IMR-90 (cell line): ENCODE measurements around the gene GRAMD1A. TPM values are rescaled to one million over a fixed set of nuclear protein-coding genes. Genes with fewer than 3 reads are reported as not detected.

Experiments
- ATAC-seq: fragments of 200-7000 bp; cut with Tn5 transposase; 2 replicates; pipeline ENCODE4 v1.9.1; 2020; ENCODE audit warnings: low read depth, mild to moderate bottlenecking, moderate library complexity
- BruUV-seq: library from RNA; stranded (reverse); fragments of 400-500 nt; replicated peaks from 2 replicates; lab custom pipeline; 2021; lab: Mats Ljungman, UMichigan
- CTCF ChIA-PET: fragments of 300-600 bp; formaldehyde crosslinking; extraction: SDS; loops from one replicate; lab custom pipeline; 2021; ENCODE audit warnings: antibody characterized with exemption; lab: Yijun Ruan, JAX
- POLR2A ChIA-PET: fragments of 300-600 bp; sonication (Branson Sonifier 250); formaldehyde crosslinking; loops from one replicate; lab custom pipeline; 2022; ENCODE audit warnings: antibody characterized with exemption; ENCODE audit not compliant: unreplicated experiment; lab: Charles Lee
- DNase-seq: peaks from one replicate; pipeline ENCODE4 v3.0.0; 2013
- H2AFZ ChIP-seq: replicated peaks from 2 replicates; pipeline ENCODE3; 2013; ENCODE audit warnings: low read length, mild to moderate bottlenecking; ENCODE audit not compliant: poor library complexity
- H2AK5ac ChIP-seq: 2 replicates; pipeline ENCODE4 v1.6.1; 2013; ENCODE audit warnings: low read depth, low read length, inconsistent platforms
- H2AK9ac ChIP-seq: replicated peaks from 2 replicates; pipeline ENCODE3; 2013; ENCODE audit warnings: mild to moderate bottlenecking, low read depth, low read length, moderate library complexity; ENCODE audit not compliant: poor library complexity
- H2BK120ac ChIP-seq: 2 replicates; pipeline ENCODE4 v1.6.1; 2013; ENCODE audit warnings: low read depth, low read length, inconsistent platforms
- H2BK15ac ChIP-seq: 3 replicates; pipeline ENCODE4 v1.6.1; 2013; ENCODE audit warnings: low read depth, low read length, inconsistent platforms
- H2BK20ac ChIP-seq: 2 replicates; pipeline ENCODE4 v1.6.1; 2013; ENCODE audit warnings: low read depth, mild to moderate bottlenecking, inconsistent platforms, low read length, moderate library complexity
- H2BK5ac ChIP-seq: 2 replicates; pipeline ENCODE4 v1.6.1; 2013; ENCODE audit warnings: mild to moderate bottlenecking, low read depth, low read length, inconsistent platforms; ENCODE audit not compliant: poor library complexity, severe bottlenecking
- H3K14ac ChIP-seq: replicated peaks from 2 replicates; pipeline ENCODE4 v1.6.1; 2013; ENCODE audit warnings: low read depth, low read length, inconsistent platforms
- H3K18ac ChIP-seq: 2 replicates; pipeline ENCODE4 v1.6.1; 2013; ENCODE audit warnings: low read depth, low read length, control low read depth
- H3K23ac ChIP-seq: 2 replicates; pipeline ENCODE4 v1.6.1; 2013; ENCODE audit warnings: low read depth, low read length, inconsistent platforms
- H3K27ac ChIP-seq: 2 replicates; pipeline ENCODE4 v1.5.1; 2013; ENCODE audit warnings: mild to moderate bottlenecking, control low read depth, low read length; ENCODE audit not compliant: insufficient read depth
- H3K27me3 ChIP-seq: 2 replicates; pipeline ENCODE4 v1.6.1; 2013; ENCODE audit warnings: low read length; ENCODE audit not compliant: control insufficient read depth, insufficient read depth
- H3K36me3 ChIP-seq: 2 replicates; pipeline ENCODE4 v1.6.1; 2013; ENCODE audit warnings: low read length, mixed read lengths; ENCODE audit not compliant: control insufficient read depth, insufficient read depth
- H3K4ac ChIP-seq: 2 replicates; pipeline ENCODE4 v1.6.1; 2013; ENCODE audit warnings: low read depth, low read length, inconsistent platforms
- H3K4me1 ChIP-seq: 2 replicates; pipeline ENCODE4 v1.6.1; 2013; ENCODE audit warnings: low read length, mixed read lengths; ENCODE audit not compliant: control insufficient read depth, insufficient read depth
- H3K4me2 ChIP-seq: 2 replicates; pipeline ENCODE4 v1.6.1; 2013; ENCODE audit warnings: low read depth, mild to moderate bottlenecking, control low read depth, low read length, moderate library complexity
- H3K4me3 ChIP-seq: 2 replicates; pipeline ENCODE4 v1.5.1; 2013; ENCODE audit warnings: low read depth, mild to moderate bottlenecking, control low read depth, low read length, moderate library complexity; ENCODE audit not compliant: insufficient read depth
- H3K56ac ChIP-seq: 2 replicates; pipeline ENCODE4 v1.6.1; 2013; ENCODE audit warnings: low read length, inconsistent platforms; ENCODE audit not compliant: insufficient read depth; ENCODE audit errors: extremely low read depth
- H3K79me1 ChIP-seq, 2 experiments: 2 replicates each; pipeline ENCODE4 v1.6.1; 2013; ENCODE audit warnings: low read length in 2 of 2, inconsistent platforms in 1 of 2, low read depth in 1 of 2
- H3K9ac ChIP-seq: 2 replicates; pipeline ENCODE4 v1.6.1; 2013; ENCODE audit warnings: low read depth, low read length, control low read depth
- H3K9me1 ChIP-seq: 2 replicates; pipeline ENCODE4 v1.6.1; 2013; ENCODE audit warnings: low read length, inconsistent platforms; ENCODE audit not compliant: insufficient read depth
- H3K9me3 ChIP-seq: 2 replicates; pipeline ENCODE4 v1.6.1; 2013; ENCODE audit warnings: low read length; ENCODE audit not compliant: control insufficient read depth, insufficient read depth
- H4K20me1 ChIP-seq: 2 replicates; pipeline ENCODE4 v1.6.1; 2013; ENCODE audit warnings: low read length, inconsistent platforms; ENCODE audit not compliant: insufficient read depth
- H4K5ac ChIP-seq: 2 replicates; pipeline ENCODE4 v1.6.1; 2013; ENCODE audit warnings: mild to moderate bottlenecking, low read depth, low read length, control low read depth
- H4K8ac ChIP-seq, 2 experiments: 2 replicates each; pipeline ENCODE4 v1.6.1; 2013; ENCODE audit warnings: low read depth in 2 of 2, low read length in 2 of 2, control low read depth in 1 of 2, inconsistent platforms in 1 of 2
- H4K91ac ChIP-seq: 2 replicates; pipeline ENCODE4 v1.6.1; 2013; ENCODE audit warnings: low read depth, low read length, inconsistent platforms; ENCODE audit not compliant: insufficient read depth
- CEBPB ChIP-seq: IDR thresholded peaks from 2 replicates; pipeline ENCODE4 v1.6.1; 2012; ENCODE audit warnings: low read depth, low read length, improper control_type of control experiment
- CTCF ChIP-seq: conservative IDR thresholded peaks from 2 replicates; pipeline ENCODE4 v1.5.1; 2012; ENCODE audit warnings: mild to moderate bottlenecking, low read depth, low read length, improper control_type of control experiment
- FOS ChIP-seq: fragments of 150-350 bp; IDR thresholded peaks from 2 replicates; pipeline ENCODE4 v1.6.1; 2016; ENCODE audit warnings: low read depth, low read length
- MAZ ChIP-seq: IDR thresholded peaks from 2 replicates; pipeline ENCODE4 v1.6.1; 2012; ENCODE audit warnings: low read depth, mild to moderate bottlenecking, low read length, improper control_type of control experiment, moderate library complexity, borderline replicate concordance
- NFE2L2 ChIP-seq: fragments of 150-350 bp; IDR thresholded peaks from 2 replicates; pipeline ENCODE4 v1.6.1; 2016; ENCODE audit warnings: low read depth, mild to moderate bottlenecking, low read length
- POLR2A ChIP-seq: IDR thresholded peaks from 2 replicates; pipeline ENCODE4 v1.6.1; 2012; ENCODE audit warnings: mild to moderate bottlenecking, low read depth, low read length
- RCOR1 ChIP-seq: IDR thresholded peaks from 2 replicates; pipeline ENCODE4 v1.6.1; 2012; ENCODE audit warnings: mild to moderate bottlenecking, low read length, improper control_type of control experiment; ENCODE audit not compliant: insufficient replicate concordance
- SMC3 ChIP-seq: fragments of 150-350 bp; IDR thresholded peaks from 2 replicates; pipeline ENCODE4 v1.6.1; 2016; ENCODE audit warnings: low read depth, mild to moderate bottlenecking, antibody characterized with exemption, low read length, moderate library complexity
- WGBS, 2 experiments: methylation state at CpG; one replicate each; pipeline versions ENCODE4 v1.1.5 to v1.1.7; 2013; ENCODE audit warnings: missing lambda C conversion rate in 2 of 2; ENCODE audit not compliant: insufficient read length in 1 of 2; ENCODE audit errors: extremely low coverage in 2 of 2; 5-methylcytosine and 5-hydroxymethylcytosine counted together
- dilution Hi-C: fragments of 300-500 bp; cut with HindIII; formaldehyde crosslinking; loops from one replicate; pipeline ENCODE4 v1.14.3; 2018; ENCODE audit warnings: low sequenced_read_pairs; ENCODE audit not compliant: unreplicated experiment
- in situ Hi-C: fragments of 300-500 bp; cut with MboI; formaldehyde crosslinking; loops from 3 replicates; pipeline ENCODE4 v1.14.3; 2019; ENCODE audit warnings: low sequenced_read_pairs, inconsistent platforms, mixed read lengths
- intact Hi-C: fragments of 100-400 bp; cut with micrococcal nuclease; formaldehyde crosslinking; loops from 2 replicates; pipeline ENCODE4 v1.10.0; 2022
- polyA plus RNA-seq, 3 experiments: library from polyadenylated mRNA; depleted of rRNA; stranded (reverse); fragments of >200 nt; gene quantifications; 2 replicates each; pipeline ENCODE4 v1.2.3, GENCODE V29; 2012; ENCODE audit warnings: low replicate concordance in 1 of 3
- total RNA-seq: library from RNA; depleted of rRNA; stranded (reverse); fragments of >200 nt; gene quantifications from 2 replicates; pipeline ENCODE4 v1.2.3, GENCODE V29; 2012
- TF ChIP-seq, protein P1 (sequence below): fragments of 150-350 bp; IDR thresholded peaks from 2 replicates; pipeline ENCODE4 v1.6.1; 2017; ENCODE audit warnings: mild to moderate bottlenecking, antibody characterized with exemption, low read length, low read depth
- TF ChIP-seq, protein P2 (sequence below): fragments of 150-350 bp; IDR thresholded peaks from 2 replicates; pipeline ENCODE4 v1.6.1; 2016; ENCODE audit warnings: low read depth, mild to moderate bottlenecking, low read length, moderate library complexity, borderline replicate concordance

The GRAMD1A gene
- total and polyA plus RNA-seq, 2 of the 4 experiments (the other 2 are of a cell fraction), result 11.1 to 63.0 TPM

DNA sequence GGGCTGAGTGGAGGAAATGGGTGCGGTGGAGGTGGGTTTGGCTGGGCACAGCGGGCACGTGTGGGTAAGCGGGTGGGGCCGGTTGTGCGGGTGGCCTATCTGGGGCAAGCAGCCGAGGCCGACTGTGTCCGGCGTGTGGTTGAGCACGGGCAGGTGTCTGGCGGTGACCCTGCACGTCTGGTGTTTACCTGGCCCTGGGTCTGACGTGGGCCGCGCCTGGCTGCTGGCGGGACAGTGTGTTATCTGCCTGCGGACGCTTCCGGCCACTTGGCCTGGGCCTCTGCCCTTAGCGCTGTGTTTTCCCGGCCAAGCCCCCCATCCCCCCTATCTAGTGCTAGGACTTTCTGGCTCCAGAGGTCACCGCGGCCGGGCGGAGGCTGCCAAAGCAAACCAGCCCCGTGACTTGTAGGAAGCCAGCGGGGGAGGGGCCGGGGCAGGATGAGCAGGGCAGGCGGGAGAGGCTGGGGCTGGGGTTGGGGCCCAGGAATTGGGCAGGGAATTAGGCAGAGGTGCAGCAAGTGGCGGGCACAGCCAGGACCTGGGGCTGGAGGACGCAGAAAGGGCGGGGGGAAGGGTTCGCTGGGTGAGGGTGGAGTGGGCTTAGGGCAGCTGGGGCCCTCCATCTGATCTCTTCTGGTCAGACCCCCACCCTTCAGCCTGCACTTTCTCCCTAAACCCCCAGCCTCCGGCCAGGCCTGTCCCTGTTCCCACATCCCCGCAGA, 40.9 kb downstream of the GRAMD1A start (continued):
- TF ChIP-seq, protein P1, sequence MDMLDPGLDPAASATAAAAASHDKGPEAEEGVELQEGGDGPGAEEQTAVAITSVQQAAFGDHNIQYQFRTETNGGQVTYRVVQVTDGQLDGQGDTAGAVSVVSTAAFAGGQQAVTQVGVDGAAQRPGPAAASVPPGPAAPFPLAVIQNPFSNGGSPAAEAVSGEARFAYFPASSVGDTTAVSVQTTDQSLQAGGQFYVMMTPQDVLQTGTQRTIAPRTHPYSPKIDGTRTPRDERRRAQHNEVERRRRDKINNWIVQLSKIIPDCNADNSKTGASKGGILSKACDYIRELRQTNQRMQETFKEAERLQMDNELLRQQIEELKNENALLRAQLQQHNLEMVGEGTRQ, result no peak

DNA sequence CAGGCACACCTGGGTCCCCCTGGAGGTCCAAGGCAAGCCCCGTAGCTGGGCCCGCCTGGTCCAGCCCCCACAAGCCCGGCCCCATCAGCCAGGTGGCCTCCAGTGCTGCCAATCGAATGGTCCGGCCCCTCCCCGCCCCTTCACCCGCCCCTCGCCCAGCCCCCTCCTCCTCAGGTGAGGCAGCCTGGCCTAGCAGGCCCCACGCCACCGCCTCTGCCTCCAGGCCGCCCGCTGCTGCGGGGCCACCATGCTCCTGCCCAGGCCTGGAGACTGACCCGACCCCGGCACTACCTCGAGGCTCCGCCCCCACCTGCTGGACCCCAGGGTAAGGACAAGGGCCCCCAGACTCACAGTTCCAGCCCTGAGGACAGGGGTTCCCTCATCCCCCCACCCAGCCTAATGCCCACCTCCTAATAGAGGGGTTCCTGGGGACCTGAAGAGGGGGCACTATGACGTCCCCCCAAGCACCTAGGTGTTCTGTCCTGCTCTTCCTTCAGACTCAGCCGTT, 41.5 kb downstream of the GRAMD1A start, which contains the start of gene HPN:
Gene HPN, plus strand, starts transcription at position 174 of the 508 bp plus-strand sequence. CDS start 786 bp downstream, outside the sequence.
- dilution Hi-C loops (no loop called here), in situ Hi-C loops (no loop called here), intact Hi-C loops (no loop called here)
- Histone ChIP-seq H3K9me1 (no peaks in the 10 kb centered on the region), H3K36me3 (no peaks in the 10 kb centered on the region), H3K9ac (no peak within 1 kb of the TSS), H4K5ac (no peak within 1 kb of the TSS), H4K91ac (no peak within 1 kb of the TSS), H3K4me3 (no peak within 1 kb of the TSS), H3K79me1 (no peaks in the 10 kb centered on the region), H3K4me2 (no peak within 1 kb of the TSS; the same call in 1 of the 2 replicates), H3K4ac (no peak within 1 kb of the TSS), H3K27ac (no peak within 1 kb of the TSS), H2AK9ac (no peak within 1 kb of the TSS), H4K20me1 (no peaks in the 10 kb centered on the region), H3K56ac (no peak within 1 kb of the TSS), H2AFZ (peak within 1 kb of the TSS; percentile 34), H2BK5ac (no peak within 1 kb of the TSS), H2AK5ac (no peak within 1 kb of the TSS; the same call in 1 of the 2 replicates), H3K9me3 (no peaks in the 10 kb centered on the region), H3K23ac (no peak within 1 kb of the TSS), H3K14ac (no peak within 1 kb of the TSS), H2BK120ac (no peak within 1 kb of the TSS), H3K27me3 (peaks cover 7% of the 10 kb centered on the region; the same call in 1 of the 2 replicates), H3K4me1 (peaks cover 5% of the 10 kb centered on the region; the same call in 1 of the 2 replicates), H4K8ac (no peak within 1 kb of the TSS), H2BK20ac (no peak within 1 kb of the TSS), H3K18ac (no peak within 1 kb of the TSS), H2BK15ac (no peak within 1 kb of the TSS)
- ChIA-PET CTCF (no interaction called here), POLR2A (no interaction called here)
- no peak for ATAC-seq
- no TSS peak for BruUV-seq
- no peak for DNase-seq
- WGBS, 2 experiments, result 42% methylated on average over 3 of the region's 19 CpGs; no CpG with 5 or more reads in 1 of the 2 experiments
- TF ChIP-seq MAZ, result no peak
- TF ChIP-seq SMC3, result no peak
- TF ChIP-seq CTCF, result no peak
- TF ChIP-seq CEBPB, result no peak
- no peak for TF ChIP-seq POLR2A
- no peak for TF ChIP-seq FOS
- TF ChIP-seq RCOR1, result no peak
- TF ChIP-seq, protein P2, sequence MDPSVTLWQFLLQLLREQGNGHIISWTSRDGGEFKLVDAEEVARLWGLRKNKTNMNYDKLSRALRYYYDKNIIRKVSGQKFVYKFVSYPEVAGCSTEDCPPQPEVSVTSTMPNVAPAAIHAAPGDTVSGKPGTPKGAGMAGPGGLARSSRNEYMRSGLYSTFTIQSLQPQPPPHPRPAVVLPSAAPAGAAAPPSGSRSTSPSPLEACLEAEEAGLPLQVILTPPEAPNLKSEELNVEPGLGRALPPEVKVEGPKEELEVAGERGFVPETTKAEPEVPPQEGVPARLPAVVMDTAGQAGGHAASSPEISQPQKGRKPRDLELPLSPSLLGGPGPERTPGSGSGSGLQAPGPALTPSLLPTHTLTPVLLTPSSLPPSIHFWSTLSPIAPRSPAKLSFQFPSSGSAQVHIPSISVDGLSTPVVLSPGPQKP, result no peak
- TF ChIP-seq, protein P1, result no peak
- TF ChIP-seq NFE2L2, result no peak
